HG02840 (cell line): ENCODE data around the gene PBX3.

ENCODE experiments used
- ATAC-seq: cut with Tn5 transposase; IDR thresholded peaks from one replicate; pipeline ENCODE4 v1.9.1; 2021; ENCODE audit warnings: mild to moderate bottlenecking, moderate library complexity, moderate number of reproducible peaks; ENCODE audit not compliant: unreplicated experiment, low FRiP score

The PBX3 gene

DNA sequence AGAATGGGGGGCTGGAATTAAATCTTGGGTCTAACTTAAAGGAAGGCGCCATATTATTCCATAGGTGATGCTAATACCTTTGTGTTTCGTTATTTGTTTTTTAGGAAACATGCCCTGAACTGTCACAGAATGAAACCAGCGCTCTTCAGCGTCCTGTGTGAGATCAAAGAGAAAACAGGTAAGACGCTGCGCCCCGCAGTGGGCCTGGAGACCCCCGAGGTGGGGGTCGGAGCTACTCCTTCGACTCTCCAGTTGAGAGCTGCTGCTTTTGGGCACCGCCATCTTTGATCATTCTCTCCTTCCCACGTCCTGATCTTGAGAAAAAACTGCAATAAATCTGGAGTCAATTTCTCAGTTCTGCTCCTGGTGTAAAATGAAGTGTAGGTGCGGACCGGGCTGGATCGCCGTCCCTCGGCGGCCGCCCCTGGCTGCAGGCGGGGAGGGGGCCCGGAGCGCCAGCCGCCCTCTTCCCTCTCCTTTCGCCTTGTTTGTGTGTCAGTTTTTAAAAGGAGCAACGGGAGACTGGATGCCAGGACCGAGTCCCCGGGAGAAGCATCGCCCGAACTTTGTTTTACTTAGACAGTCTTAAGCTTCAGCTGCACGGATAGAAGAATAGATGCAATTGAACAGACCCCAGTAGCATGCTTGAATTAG, 1.4 kb downstream of the PBX3 start:
- no peak for ATAC-seq

DNA sequence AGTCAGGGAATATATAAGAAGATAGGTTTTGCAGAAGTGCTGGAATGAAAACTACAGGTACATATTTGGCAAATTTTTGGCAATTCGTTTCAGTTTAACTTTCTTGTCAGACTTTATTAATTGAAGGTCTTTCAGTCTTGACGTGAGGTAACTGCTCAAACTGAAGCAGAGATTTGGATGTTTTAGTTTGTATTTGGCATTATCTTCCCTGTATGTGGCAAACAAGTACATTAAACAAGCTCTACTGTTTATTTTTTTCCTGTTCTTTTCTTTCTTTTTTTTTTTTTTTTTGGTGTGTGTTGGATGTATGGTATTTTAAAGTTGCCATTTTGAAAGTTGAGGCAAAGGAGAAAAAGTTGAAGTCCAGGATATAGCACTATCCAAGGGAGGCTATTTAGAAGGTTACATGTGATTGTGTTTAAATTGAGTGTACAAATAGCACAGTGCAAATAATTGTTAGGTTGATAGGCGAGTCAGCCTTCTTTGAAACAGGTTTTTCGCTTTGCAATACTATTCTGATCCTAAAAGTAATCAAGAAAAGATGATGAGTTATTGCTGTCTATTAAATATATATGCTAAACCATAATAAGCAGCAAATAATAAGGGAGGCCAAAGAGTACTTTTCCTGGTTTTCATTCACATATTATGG, 2.2 kb downstream of the PBX3 start:
- ATAC-seq: no peak

DNA sequence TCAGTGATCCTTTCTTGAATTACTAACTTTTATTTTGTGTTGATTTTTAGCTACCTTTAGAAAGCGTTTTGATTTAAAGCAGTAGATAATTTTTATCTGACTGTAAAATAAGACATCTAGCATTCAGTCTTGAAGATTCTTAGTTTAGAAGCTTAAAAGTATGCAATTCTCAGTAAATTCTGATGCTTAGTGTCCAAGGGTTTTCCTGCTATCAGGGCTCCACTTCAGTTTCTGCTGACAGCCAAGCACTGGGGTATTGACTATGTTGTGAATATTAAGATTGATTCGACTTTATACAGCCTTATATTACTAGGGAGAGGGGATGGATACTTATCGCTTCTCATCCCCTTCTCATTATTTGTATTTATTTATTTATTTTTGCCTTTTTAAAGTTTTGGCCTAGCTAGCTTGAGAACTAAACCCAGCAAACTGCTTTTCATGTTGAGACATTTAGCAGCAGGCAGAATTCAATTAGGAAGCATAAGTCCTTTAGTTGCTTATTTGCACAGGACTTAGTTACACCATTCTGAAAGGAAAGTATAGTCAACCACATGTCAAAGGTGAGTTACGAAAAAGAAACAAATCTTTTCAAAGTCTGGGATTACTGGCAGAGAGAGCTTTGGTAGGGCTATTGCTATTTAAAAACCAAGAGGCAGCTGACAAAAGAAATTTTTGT, 2.9 kb downstream of the PBX3 start:
- ATAC-seq: no peak

DNA sequence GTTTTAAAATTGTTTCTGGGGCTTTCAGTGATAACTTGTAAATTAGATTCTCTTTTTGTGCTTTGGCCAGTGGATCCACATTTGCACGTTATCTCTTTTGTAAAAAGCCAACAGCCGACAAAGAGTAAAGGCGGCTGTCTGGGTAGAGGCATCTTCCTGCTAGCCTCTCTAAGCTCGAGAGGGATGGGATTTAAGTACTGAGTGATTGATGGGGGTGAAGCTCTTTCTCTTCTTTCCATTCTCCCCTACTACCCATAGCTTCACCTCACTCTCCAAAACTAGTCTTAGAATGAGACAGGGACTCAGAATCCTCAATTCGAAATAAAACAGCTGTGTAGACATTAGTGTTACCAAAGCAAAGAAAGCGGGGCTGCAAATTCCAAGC, 3.4 kb downstream of the PBX3 start:
- ATAC-seq: no peak

DNA sequence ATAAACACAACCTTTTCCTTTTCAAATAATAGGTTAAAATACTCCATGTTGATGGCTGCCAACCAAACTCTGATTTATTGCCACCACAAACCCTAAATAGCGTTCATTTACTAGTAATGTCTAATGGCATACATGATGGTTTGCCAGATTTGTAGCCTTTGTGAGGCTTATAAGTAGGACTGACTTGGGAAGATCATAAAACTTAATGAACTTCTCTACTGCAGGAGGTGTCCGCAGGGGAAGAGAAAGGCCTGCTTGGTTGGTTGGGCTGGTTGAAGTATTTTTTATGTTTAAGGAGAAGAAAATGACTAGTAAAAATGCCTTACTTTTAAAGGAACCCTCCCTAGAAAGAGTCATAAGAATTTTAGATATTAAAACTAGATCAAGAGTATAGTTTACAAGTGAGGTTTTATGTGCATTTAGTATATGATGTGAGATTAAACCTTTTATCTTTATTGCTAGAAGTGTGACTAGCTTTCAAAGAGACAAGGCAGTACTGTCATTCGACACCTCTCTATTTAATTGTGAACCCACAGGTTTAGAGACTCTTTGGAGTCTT, 5.0 kb downstream of the PBX3 start:
- no peak for ATAC-seq

DNA sequence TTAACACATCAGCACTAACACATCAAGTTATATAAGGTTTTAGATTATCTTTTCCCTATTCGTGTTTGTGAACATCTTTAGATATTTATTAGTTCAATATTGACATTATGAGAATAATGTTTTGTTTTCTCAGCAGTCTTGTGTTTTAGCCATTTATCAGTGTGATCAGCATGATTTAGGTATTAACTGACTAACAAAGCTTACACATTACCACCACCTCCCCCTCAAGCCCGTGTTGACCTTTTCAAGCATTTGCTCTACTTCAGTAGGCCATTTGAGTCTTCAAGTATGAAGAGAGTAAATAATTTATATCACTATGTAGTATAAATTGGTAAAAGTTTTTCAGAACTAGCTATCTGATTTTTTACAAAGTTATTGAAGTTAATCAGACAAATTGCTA, 6.9 kb downstream of the PBX3 start:
- no peak for ATAC-seq

DNA sequence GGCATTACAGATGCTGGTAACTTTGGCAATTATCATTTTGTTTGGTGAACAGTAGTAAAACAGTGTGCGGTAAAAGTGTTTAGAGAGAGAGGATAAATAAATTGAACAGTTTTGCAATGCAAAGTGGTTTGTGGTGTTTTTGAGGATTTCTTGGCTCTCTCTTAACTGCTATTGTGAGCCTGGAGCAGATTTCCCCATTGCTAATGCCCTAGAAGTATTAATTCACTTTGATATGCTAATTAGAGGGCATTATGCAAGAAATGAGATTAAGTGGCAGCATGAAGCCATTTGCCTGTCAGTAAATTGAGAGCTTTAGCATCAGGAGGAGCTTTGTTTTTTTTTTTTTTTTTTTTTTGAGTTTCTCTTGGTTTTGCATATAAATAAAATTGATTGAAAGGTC, 8.2 kb downstream of the PBX3 start:
- no peak for ATAC-seq

DNA sequence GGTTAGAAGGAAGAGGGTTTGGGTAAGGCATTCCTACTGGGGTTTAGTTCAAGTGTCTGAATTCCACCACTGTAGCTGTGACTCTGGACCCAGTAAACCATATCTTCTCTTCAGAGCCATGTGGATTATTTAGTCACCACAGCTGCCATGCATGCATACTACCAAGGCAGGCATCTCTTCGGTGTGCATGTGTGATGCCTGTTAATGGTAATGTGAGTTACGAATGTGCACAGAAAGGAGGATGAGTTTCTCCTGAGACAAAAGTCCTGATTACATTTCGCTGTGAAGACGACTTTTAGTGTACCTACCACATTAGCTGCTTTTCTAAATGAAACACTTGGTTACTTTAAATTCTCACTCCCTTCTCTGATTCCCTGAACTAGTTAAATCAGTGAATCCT, 9.3 kb downstream of the PBX3 start:
- ATAC-seq: no peak

DNA sequence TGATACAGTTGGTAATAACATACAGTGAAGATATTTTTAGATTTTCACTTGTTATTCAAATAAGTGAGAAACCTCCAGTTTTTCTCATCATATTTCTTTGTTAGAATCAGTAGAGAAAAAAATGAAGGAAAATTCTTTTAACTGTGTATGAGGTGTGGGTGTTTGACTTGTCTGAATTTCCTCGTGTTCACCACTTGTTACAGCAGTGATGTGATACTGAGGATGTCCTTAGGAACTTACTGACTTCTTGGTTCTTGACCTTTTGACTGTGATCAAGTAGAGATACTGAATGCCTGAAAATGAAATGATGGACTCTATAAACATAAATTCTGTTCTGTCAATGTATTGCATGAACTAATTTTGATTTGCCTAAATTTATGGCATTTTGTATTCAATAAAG, 10.7 kb downstream of the PBX3 start:
- ATAC-seq: no peak

DNA sequence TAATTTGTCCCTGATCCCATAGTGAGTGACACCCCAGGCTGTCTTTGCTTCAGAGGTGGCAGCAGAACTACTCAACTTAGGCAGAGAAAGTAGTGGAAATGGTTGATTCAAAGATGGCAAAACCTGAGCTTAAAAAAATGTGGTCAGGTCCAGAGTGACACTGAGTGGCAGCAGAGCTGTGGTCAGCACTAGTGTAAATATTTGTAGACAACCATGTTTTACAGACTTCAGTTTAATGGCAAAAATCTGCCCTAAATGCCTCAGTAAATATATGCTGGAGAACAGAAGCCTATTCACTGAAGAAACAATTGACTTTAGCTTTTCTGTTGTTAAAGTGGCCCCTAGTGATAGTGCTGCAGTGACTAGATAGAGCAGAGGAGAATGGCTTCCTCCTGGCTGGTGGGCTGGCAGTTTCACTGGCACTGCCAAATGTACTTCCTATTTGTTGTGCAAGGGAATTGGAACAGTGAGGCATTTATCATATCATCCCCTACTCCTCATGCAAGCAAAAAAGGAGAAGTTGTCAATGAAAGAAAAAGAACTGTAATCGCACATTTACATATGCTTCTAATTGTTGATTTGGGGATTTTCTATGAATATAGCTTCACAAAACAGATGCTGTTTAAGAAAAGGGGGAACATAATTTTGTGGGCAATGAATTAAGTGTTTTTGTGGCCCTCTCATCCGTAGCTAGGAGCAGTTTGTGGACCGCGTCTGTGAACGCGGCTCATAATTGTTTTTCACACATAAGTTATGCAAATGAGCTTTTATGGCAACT, 12.0 kb downstream of the PBX3 start:
- no peak for ATAC-seq

DNA sequence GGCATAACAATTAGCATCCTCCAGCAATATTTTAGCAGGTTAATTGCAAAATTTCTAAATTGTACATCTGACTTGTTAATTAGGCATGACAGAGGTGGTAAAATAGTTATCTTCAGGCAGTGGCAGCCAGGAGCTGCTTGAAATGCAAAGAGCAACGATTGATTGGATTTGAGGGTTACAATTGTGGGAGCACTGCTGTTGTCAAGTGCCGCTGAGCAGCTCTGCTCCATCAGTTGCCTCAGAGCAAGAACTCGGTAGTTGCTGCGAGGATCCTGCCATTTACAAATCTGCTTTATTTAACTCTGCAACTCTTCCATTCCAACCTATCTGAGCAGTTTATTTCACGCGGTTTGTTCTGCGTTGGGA, 12.6 kb downstream of the PBX3 start:
- no peak for ATAC-seq

DNA sequence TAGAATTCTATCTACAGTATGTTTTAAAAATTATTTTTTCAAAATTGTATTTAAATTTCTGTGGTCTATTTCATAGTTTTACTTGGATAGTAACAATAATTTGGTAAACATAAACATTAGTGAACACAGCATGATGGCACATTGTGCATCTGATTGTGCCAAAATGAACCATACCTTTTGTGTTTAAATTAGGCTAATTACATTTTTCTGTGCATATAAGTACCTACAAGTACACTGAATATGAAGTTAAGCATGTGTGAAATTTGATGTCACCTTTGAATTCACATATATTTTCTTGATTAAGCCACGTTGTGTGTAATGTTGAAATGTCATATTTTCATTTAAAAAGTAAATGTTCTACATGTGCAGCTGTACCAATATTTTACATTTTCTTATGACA, 13.4 kb downstream of the PBX3 start:
- no peak for ATAC-seq

DNA sequence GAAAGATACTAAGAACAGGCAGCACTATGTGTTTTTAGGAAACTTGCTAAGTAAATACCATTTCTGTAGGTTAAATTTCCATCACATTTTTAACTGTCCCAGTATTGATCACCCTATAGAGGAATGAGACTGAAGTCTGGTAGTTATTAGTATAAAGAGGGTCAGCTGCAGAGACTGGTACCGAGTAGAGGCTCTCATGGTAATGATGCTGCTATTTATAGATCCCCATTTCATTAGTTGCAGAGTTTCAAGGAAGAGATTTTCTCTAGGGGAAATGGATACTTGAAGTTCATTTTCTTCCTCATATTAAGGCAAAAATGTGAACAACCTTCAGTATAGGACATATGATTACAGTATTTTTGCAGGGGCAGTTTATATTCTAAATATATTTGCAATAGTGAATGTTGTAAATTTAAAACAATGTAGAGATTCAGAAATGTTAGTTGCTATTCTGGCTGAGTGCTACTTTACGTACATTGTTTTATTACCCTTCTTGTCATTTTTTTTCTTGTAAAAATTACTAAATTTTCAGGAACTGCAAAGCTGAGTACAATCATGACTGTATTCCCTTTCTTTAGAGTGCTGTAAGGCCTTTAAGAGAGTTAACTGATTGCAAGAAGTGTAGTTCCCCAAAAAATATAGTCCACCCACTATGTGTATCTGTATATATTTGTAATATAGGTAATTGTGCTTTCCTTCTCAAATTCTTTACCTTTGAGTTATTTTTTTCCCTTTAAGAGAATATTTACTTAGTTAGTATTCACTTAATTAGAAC, 14.7 kb downstream of the PBX3 start:
- ATAC-seq: no peak

DNA sequence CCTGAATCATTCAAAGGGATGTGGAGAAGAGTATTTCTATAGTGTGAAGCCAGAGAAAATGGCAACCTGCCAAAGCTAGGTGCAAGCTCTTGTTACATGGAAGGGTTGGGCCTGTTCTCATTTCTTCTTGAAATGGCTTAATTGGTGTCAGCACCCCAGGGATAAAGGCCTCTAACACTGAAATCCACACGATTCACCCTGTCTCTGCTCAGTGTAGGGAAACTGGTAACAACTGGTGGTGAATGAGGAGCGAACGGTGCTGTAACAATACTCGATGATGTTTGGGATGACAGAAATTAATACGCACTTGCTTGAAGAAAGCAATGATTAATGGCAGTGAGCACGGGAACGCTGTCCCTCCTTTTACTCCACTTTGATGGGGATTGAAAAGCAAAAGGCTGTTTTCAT, 16.2 kb downstream of the PBX3 start:
- ATAC-seq: no peak

DNA sequence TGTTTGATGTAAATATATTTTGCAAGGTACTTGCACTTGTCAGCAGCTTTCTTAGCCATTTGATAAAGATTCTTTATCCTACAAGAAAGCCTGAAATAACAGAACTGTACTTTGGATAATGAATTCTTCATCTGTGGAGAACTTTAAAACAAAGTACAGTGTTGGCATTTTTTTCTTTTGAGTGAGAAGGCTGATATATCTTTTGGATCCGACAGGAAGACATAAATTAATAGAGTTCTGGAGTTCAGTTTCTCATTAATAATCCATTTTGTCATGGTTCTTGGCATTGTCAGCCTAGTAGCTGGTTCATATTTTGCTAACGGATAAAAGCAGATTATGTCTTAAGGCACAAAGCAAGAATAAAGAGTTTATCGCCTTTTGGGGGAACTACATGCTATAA, 17.0 kb downstream of the PBX3 start:
- no peak for ATAC-seq

DNA sequence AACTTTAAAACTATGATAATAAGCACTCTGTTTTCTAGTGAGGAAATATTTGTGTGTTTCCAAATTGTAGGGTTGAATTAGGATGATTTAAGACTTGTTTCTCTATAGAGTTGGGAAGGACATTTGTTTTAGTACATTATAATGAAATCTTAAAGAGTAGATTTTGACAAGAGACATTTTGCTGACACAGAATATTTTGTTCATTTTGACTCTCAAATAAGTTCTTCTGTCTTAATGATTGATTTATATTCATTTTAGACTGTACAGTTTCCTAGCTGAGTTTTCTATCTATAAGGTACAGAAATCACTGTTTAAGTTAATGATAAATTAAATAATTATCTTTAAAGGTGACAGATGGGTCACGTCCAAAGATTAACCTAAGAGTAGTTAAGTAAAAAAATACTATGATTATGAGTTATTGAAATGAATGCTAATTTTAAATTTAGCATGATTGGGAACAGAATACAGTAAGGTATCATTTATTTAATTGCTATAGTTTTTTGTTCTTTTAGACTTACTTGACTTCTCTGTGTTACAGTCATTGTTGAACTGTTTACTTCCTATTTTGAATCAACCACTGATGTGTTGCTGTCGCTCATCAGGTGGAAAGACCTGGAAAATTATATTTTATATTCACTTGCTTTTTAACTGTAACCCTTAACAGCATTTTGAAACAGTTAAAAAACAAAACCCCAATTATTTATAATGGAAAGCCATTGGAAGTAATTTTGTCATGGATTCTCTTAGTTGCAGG, 19.5 kb downstream of the PBX3 start:
- no peak for ATAC-seq

DNA sequence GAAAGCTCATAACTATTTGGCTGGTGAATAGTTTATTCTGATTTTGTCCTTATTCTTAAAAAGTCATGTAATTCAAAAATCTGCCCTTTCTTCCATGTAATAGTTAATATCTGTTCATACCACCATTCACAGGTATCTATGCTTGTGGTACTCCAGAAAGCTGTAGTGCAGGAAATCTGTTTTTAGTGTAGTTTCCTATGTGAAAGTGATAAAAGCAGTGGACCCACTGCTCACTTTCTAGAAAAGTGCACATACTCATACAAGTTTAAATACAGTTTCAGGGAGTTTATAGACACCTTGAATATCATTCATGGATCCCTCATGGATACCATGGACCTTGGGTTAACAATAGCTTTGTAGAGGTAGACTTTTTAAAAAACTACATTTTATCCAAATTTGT, 20.2 kb downstream of the PBX3 start:
- no peak for ATAC-seq

DNA sequence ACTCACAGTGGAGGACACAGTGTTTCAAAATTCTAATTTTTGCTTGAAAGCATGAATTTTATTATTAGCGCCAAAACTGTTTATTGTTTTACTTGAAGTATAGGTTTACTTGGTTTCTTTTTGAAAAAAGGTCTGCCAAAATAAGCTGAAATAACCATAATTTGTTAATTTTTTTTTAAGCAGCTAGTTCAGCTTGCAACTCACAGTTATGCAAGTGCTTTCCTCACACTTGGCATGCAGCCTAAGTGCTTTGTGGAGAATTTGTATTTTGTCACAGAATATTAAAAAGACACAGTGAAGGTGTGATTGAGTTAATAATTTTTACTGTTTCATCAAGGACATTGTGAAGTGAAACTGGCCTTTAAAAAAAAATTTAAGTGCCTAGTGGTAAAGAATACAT, 21.6 kb downstream of the PBX3 start:
- ATAC-seq: no peak

DNA sequence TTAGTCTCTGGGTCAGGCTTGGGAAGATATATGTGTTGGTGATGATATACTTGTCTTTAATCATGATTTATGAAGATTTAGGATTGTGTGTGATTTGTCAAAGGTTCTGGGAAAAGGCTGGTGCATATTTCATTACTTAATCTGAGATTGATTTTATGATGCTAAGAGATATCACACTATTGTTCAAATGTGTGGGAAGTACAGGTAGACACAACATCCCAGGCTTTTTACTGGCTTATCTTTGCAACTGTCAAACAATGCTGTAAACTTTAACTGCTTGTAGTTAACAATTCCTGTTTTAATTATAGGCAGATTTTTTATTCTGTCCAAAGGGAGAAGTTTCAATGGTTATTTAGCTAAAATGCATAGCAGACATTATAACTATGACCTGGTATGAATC, 23.9 kb downstream of the PBX3 start:
- no peak for ATAC-seq

DNA sequence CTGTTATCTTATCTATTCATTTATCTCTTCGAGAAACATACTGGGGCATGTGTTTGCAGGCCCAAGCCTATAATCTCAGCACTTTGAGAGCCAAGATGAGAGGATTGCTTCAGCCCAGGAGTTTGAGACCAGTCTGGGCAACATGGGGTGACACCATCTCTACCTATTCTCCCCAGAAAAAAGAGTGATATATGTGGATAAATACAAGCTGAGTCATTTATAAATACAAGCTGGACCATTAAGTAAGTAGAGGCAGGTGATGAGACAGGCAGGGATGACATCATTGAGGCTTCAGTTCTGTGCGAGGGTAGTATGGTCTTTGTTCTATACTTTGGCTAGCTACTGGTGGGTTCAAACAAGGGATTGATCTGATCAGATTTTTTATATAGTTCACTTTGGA, 25.6 kb downstream of the PBX3 start:
- ATAC-seq: no peak
